NCI-H1417 treated with DMSO at 0.1 percent for 48 hours (cell line): ENCODE measurements around the gene FANCD2.
"Not testable (repeated sequence)": the region's sequence is repeated elsewhere in the genome, so short reads cannot be mapped to it uniquely, and the experiment has no call there.

Source experiments
- DNase-seq: peaks from one replicate; lab custom pipeline; 2025; lab: John Stamatoyannopoulos, UW

The FANCD2 gene

GRCh38 chr3:10015461-10015904, 10.8 kb upstream of the FANCD2 start:
- no peak for DNase-seq

GRCh38 chr3:10017636-10018292, 8.5 kb upstream of the FANCD2 start:
- DNase-seq, result no peak

- not testable (repeated sequence) for DNase-seq
These were observed 7.4 kb upstream of the FANCD2 start for GRCh38 chr3:10018806-10019205.

- DNase-seq, result no peak
These were observed 6.9 kb upstream of the FANCD2 start for GRCh38 chr3:10019326-10019725.

- DNase-seq, result no peak
These were observed 4.1 kb upstream of the FANCD2 start for GRCh38 chr3:10021856-10022775.

- no peak for DNase-seq
These were observed 2.5 kb upstream of the FANCD2 start for GRCh38 chr3:10023587-10024310.

GRCh38 chr3:10025205-10026083, 793 bp upstream of the FANCD2 start:
- DNase-seq, result no peak

GRCh38 chr3:10041034-10041433, 14.8 kb downstream of the FANCD2 start:
- no peak for DNase-seq

- no peak for DNase-seq
These were observed 21.6 kb downstream of the FANCD2 start for GRCh38 chr3:10047876-10048275.

- not testable (repeated sequence) for DNase-seq
These were observed 26.8 kb downstream of the FANCD2 start for GRCh38 chr3:10053054-10053453.

- no peak for DNase-seq
These were observed 28.9 kb downstream of the FANCD2 start for GRCh38 chr3:10055097-10055496.

- DNase-seq, result not testable (repeated sequence)
These were observed 43.8 kb downstream of the FANCD2 start for GRCh38 chr3:10070077-10070476.

- DNase-seq, result no peak
These were observed 48.4 kb downstream of the FANCD2 start for GRCh38 chr3:10074666-10075065.

- no peak for DNase-seq
These were observed 55.6 kb downstream of the FANCD2 start for GRCh38 chr3:10081871-10082270.

GRCh38 chr3:10085738-10086137, 59.5 kb downstream of the FANCD2 start:
- no peak for DNase-seq

- no peak for DNase-seq
These were observed 62.0 kb downstream of the FANCD2 start for GRCh38 chr3:10088256-10088655.

- no peak for DNase-seq
These were observed 63.9 kb downstream of the FANCD2 start for GRCh38 chr3:10090179-10090578.

GRCh38 chr3:10090774-10091173, 64.5 kb downstream of the FANCD2 start:
- DNase-seq, result not testable (repeated sequence)

GRCh38 chr3:10091387-10091786, 65.2 kb downstream of the FANCD2 start:
- DNase-seq, result not testable (repeated sequence)

GRCh38 chr3:10093678-10094077, 67.4 kb downstream of the FANCD2 start:
- DNase-seq, result no peak

- DNase-seq, result no peak
These were observed 72.8 kb downstream of the FANCD2 start for GRCh38 chr3:10099041-10099440.
